BLaER1 (cell line): ENCODE measurements around the gene KRT34.
"Not testable (repeated sequence)": the region's sequence is repeated elsewhere in the genome, so short reads cannot be mapped to it uniquely, and the experiment has no call there.

Source experiments
- H3K27ac ChIP-seq: shearing (Covaris generic); formaldehyde crosslinking; 2 replicates; pipeline ENCODE4 v1.8.1; 2022
- H3K27me3 ChIP-seq: shearing (Covaris generic); formaldehyde crosslinking; 2 replicates; pipeline ENCODE4 v1.8.1; 2022
- H3K36me3 ChIP-seq: shearing (Covaris generic); formaldehyde crosslinking; 2 replicates; pipeline ENCODE4 v1.8.1; 2022
- H3K4me1 ChIP-seq: shearing (Covaris generic); formaldehyde crosslinking; 2 replicates; pipeline ENCODE4 v1.8.1; 2022
- H3K4me2 ChIP-seq: shearing (Covaris generic); formaldehyde crosslinking; 2 replicates; pipeline ENCODE4 v1.8.1; 2022
- H3K4me3 ChIP-seq: shearing (Covaris generic); formaldehyde crosslinking; 2 replicates; pipeline ENCODE4 v1.8.1; 2022
- H3K9ac ChIP-seq: shearing (Covaris generic); formaldehyde crosslinking; 2 replicates; pipeline ENCODE4 v1.8.1; 2022
- H3K9me3 ChIP-seq: shearing (Covaris generic); formaldehyde crosslinking; 2 replicates; pipeline ENCODE4 v1.8.1; 2022
- H4K20me1 ChIP-seq: shearing (Covaris generic); formaldehyde crosslinking; 2 replicates; pipeline ENCODE4 v1.8.1; 2022
- Cebpa-rat ChIP-seq: shearing (Covaris generic); IDR thresholded peaks from 2 replicates; pipeline ENCODE4 v1.8.1; 2022

Gene KRT34

GRCh38 chr17:41393294-41393693 is 11.2 kb upstream of the KRT34 start:
- no peaks in the 10 kb centered on the region for H4K20me1 ChIP-seq
- H3K9ac ChIP-seq: no peak overlapping the region
- TF ChIP-seq Cebpa-rat: no peak
- no peak overlapping the region for H3K4me2 ChIP-seq
- H3K27me3 ChIP-seq: no peaks in the 10 kb centered on the region
- no peaks in the 10 kb centered on the region for H3K9me3 ChIP-seq
- H3K27ac ChIP-seq: no peak overlapping the region
- no peaks in the 10 kb centered on the region for H3K4me1 ChIP-seq
- no peak overlapping the region for H3K4me3 ChIP-seq
- H3K36me3 ChIP-seq: no peaks in the 10 kb centered on the region

DNA sequence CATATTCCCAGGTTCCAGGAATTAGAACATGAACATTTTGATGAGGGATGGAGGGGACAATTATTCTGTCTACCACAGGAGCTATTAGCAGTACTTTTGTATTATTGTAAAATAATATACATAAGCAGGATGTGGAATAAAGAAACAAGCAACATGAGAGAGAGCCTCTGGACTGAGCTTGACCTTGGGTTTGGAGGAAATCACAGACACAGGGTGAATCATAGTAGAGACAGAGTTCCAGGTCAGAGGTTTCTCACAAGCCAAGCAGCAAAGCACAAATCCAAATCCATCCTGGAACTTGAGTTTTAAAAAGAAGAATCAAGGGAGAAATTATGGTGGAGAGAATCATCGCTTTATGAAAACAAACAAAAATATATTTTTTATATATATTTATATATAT is 10.2 kb upstream of the KRT34 start:
- H3K4me1 ChIP-seq: no peaks in the 10 kb centered on the region
- no peak overlapping the region for H3K9ac ChIP-seq
- TF ChIP-seq Cebpa-rat: no peak
- no peak overlapping the region for H3K27ac ChIP-seq
- no peaks in the 10 kb centered on the region for H3K36me3 ChIP-seq
- H3K4me2 ChIP-seq: no peak overlapping the region
- H3K9me3 ChIP-seq: peaks cover 6% of the 10 kb centered on the region
- H4K20me1 ChIP-seq: no peaks in the 10 kb centered on the region
- H3K4me3 ChIP-seq: no peak overlapping the region
- no peaks in the 10 kb centered on the region for H3K27me3 ChIP-seq

GRCh38 chr17:41391535-41391934 is 9.4 kb upstream of the KRT34 start:
- H3K4me1 ChIP-seq: no peaks in the 10 kb centered on the region
- H3K27ac ChIP-seq: no peak overlapping the region
- H3K9ac ChIP-seq: no peak overlapping the region
- H3K4me3 ChIP-seq: no peak overlapping the region
- H3K9me3 ChIP-seq: peaks cover 13% of the 10 kb centered on the region
- H4K20me1 ChIP-seq: no peaks in the 10 kb centered on the region
- TF ChIP-seq Cebpa-rat: no peak
- H3K4me2 ChIP-seq: no peak overlapping the region
- H3K36me3 ChIP-seq: no peaks in the 10 kb centered on the region
- H3K27me3 ChIP-seq: no peaks in the 10 kb centered on the region

- no peak for TF ChIP-seq Cebpa-rat
- Histone ChIP-seq H3K4me3 (no peak overlapping the region), H3K9ac (no peak overlapping the region), H3K4me2 (no peak overlapping the region), H3K9me3 (peaks cover 19% of the 10 kb centered on the region), H3K36me3 (no peaks in the 10 kb centered on the region), H3K27me3 (no peaks in the 10 kb centered on the region), H3K4me1 (no peaks in the 10 kb centered on the region), H3K27ac (no peak overlapping the region), H4K20me1 (no peaks in the 10 kb centered on the region)
Measured at GRCh38 chr17:41390411-41390938, 8.4 kb upstream of the KRT34 start.

- H3K4me2 ChIP-seq: no peak overlapping the region
- H3K36me3 ChIP-seq: no peaks in the 10 kb centered on the region
- H3K27me3 ChIP-seq: no peaks in the 10 kb centered on the region
- no peak overlapping the region for H3K27ac ChIP-seq
- no peaks in the 10 kb centered on the region for H4K20me1 ChIP-seq
- H3K9me3 ChIP-seq: peaks cover 19% of the 10 kb centered on the region
- no peak for TF ChIP-seq Cebpa-rat
- H3K9ac ChIP-seq: no peak overlapping the region
- no peak overlapping the region for H3K4me3 ChIP-seq
- no peaks in the 10 kb centered on the region for H3K4me1 ChIP-seq
Measured at GRCh38 chr17:41387670-41388069, 5.6 kb upstream of the KRT34 start.

DNA sequence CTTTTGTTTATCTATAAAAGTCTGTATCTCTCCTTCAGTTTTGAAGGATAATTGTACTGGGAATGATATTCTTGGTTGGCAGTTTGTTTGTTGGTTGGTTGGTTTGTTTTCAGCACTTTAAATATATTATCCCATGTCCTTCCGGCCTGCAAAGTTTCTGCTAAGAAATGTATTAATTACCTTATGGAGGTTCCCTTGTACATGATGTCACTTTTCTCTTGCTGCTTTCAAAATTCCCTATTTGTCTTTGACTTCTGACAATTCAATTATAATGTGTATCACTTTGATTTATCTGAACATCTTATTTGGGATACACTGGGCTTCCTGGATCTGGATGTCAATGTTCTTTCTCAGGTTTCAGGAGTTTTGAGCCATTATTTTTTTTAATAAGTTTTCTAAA is 4.1 kb upstream of the KRT34 start:
- no peak for TF ChIP-seq Cebpa-rat
- Histone ChIP-seq H3K9ac (no peak overlapping the region), H3K4me2 (no peak overlapping the region), H3K27me3 (no peaks in the 10 kb centered on the region), H3K4me1 (no peaks in the 10 kb centered on the region), H3K4me3 (no peak overlapping the region), H4K20me1 (no peaks in the 10 kb centered on the region), H3K36me3 (no peaks in the 10 kb centered on the region), H3K27ac (no peak overlapping the region), H3K9me3 (peaks cover 19% of the 10 kb centered on the region)

- H3K4me2 ChIP-seq: no peak overlapping the region
- peaks cover 19% of the 10 kb centered on the region for H3K9me3 ChIP-seq
- no peaks in the 10 kb centered on the region for H4K20me1 ChIP-seq
- no peak overlapping the region for H3K27ac ChIP-seq
- TF ChIP-seq Cebpa-rat: no peak
- H3K36me3 ChIP-seq: no peaks in the 10 kb centered on the region
- H3K4me1 ChIP-seq: no peaks in the 10 kb centered on the region
- H3K9ac ChIP-seq: no peak overlapping the region
- H3K27me3 ChIP-seq: no peaks in the 10 kb centered on the region
- H3K4me3 ChIP-seq: no peak overlapping the region
Measured at GRCh38 chr17:41383690-41384089, 1.6 kb upstream of the KRT34 start.

DNA sequence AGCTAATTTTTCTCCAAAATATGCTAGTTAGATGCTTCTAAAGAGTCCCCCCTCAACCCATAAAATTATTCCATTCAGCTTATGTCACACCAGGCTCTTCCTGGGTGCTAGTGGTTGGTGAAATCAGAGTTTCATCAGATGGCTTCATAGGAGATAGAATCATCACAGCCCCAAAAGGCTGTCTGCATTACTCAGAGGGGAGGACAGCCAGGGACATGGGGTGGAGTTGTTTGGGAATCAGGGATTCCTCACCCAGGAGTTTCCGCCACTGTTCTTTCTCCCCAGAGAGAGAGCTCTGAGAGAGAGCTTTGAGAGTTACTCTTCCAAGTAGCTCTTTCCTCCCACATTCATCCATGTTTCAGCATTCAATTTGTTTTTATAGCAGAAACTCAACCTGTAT is 288 bp upstream of the KRT34 start:
- Histone ChIP-seq H3K9me3 (peaks cover 14% of the 10 kb centered on the region), H3K4me3 (no peak overlapping the region), H4K20me1 (no peaks in the 10 kb centered on the region), H3K27me3 (no peaks in the 10 kb centered on the region), H3K4me2 (no peak overlapping the region), H3K9ac (no peak overlapping the region), H3K4me1 (peaks cover 8% of the 10 kb centered on the region; the same call in 1 of the 2 replicates), H3K36me3 (no peaks in the 10 kb centered on the region), H3K27ac (no peak overlapping the region)
- TF ChIP-seq Cebpa-rat: no peak

DNA sequence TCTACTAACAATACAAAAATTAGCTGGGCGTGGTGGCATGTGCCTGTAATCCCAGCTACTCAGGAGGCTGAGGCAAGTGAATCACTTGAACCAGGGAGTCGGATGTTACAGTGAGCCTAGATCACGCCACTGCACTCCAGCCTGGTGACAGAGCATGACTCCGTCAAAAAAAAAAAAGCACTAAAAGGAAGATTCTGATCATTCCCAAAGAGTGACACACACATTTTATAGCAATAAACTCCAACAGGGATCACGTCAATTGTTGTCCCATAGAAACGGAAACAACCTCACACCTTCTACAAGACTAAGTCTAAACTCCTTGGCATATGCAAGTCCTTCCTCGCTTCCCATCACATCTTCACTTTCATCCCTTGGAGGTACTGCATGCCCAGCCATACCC is 2.0 kb downstream of the KRT34 start:
- not testable (repeated sequence) for H3K4me3 ChIP-seq, H3K27ac ChIP-seq, H3K4me2 ChIP-seq, H3K9me3 ChIP-seq, H3K27me3 ChIP-seq, H3K9ac ChIP-seq, H4K20me1 ChIP-seq, H3K4me1 ChIP-seq, H3K36me3 ChIP-seq

DNA sequence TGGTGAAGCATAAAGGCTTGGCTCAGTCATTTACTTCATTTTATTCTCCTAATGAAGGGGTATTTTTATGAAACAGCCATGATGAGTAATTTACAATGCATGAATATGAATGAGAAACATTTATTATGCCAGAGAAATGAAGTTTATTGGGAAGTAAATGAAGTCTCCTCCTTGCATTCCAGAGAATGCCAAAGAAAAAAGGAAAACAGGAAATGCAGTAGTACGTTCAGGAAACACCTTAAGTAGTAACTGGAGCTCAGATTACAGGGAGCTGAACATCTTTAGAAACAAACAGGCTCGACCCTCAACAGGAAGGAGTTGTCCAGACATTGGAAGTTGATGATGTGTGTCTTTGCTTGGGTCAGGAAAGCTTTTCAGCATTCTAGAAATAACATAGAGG is 4.6 kb downstream of the KRT34 start:
- H4K20me1 ChIP-seq: no peaks in the 10 kb centered on the region
- no peaks in the 10 kb centered on the region for H3K36me3 ChIP-seq
- TF ChIP-seq Cebpa-rat: no peak
- H3K27ac ChIP-seq: no peak overlapping the region
- peaks cover 8% of the 10 kb centered on the region; the same call in 1 of the 2 replicates for H3K4me1 ChIP-seq
- no peaks in the 10 kb centered on the region for H3K9me3 ChIP-seq
- H3K4me2 ChIP-seq: no peak overlapping the region
- no peak overlapping the region for H3K9ac ChIP-seq
- no peak overlapping the region for H3K4me3 ChIP-seq
- no peaks in the 10 kb centered on the region for H3K27me3 ChIP-seq

DNA sequence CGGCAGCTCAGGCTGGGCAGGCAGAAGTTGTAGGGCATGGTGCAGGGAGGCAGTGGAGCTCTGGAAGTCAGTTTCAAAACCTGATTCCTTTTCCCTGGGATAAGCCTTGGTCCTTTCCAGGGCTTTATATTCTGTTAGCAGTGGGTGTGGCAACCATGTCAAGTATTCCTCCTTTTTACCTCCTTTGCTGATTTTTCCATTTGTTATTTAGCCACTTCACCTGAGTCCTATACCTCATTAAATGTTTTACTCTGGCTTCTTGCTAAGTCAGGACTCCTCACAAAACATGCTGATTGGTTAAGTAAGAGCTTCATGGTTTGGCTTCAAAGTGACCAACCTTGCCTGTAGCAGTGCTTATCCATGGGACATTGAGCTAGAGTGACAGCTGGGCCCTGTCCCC is 12.4 kb downstream of the KRT34 start, which contains the start of gene KRT33B:
Gene KRT33B, minus strand, starts transcription at position 101 of the 400 bp plus-strand sequence. Its CDS starts 63 bp downstream, at position 38.
- Histone ChIP-seq H4K20me1 (no peaks in the 10 kb centered on the region), H3K4me3 (no peak within 1 kb of the TSS), H3K9me3 (no peaks in the 10 kb centered on the region), H3K27me3 (no peaks in the 10 kb centered on the region), H3K36me3 (no peaks in the 10 kb centered on the region), H3K27ac (no peak within 1 kb of the TSS), H3K4me2 (no peak within 1 kb of the TSS), H3K4me1 (no peaks in the 10 kb centered on the region), H3K9ac (no peak within 1 kb of the TSS)
- TF ChIP-seq Cebpa-rat: no peak
